Measurements from ENCODE around the gene FAM162A.

Gene FAM162A

DNA sequence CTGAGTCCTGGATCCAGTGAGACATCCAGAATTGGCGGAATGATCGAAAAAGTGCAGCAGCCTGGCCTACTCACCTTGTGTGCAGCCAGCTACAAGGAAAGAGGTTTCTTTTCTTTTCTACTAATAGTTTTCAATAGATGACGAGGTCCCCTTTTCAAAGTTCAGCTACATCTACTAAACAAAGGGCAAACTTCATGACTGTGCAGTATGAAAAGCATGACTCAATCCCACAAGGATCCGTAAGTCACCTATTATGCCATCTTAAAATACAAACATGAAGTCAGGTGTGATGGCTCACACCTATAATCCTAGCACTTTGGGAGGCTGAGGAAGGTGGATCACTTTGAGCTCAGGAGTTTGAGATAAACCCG is 17.6 kb upstream of the FAM162A start:
- Histone ChIP-seq H3K9ac (ENCODE audit: insufficient read length) (no peak overlapping the region), H3K36me3 (ENCODE audit: insufficient read depth, low read length) (peaks cover 68% of the 10 kb centered on the region), H3K4me3 (no peak overlapping the region), H3K27ac (no peak overlapping the region), H3K9me3 (ENCODE audit: low read depth, low read length) (no peaks in the 10 kb centered on the region)
- no peak for DNase-seq (ENCODE audit: low read depth, low spot score)
- TF ChIP-seq EZH2 (IDR thresholded peaks at IDR 0.05) = no peak
- no peak for TF ChIP-seq POLR2AphosphoS5 (IDR thresholded peaks at IDR 0.05; ENCODE audit: borderline replicate concordance, low read depth, low read length)
- no peak for TF ChIP-seq FOXP2 (optimal IDR thresholded peaks at IDR 0.05; ENCODE audit: control extremely low read depth, extremely low read length, insufficient read depth)

GRCh38 chr3:122374034-122374433 is 9.9 kb upstream of the FAM162A start:
- Histone ChIP-seq H3K27ac (no peak overlapping the region), H3K4me3 (no peak overlapping the region), H3K36me3 (ENCODE audit: insufficient read depth, low read length) (peaks cover 20% of the 10 kb centered on the region), H3K9ac (ENCODE audit: insufficient read length) (no peak overlapping the region), H3K9me3 (ENCODE audit: low read depth, low read length) (no peaks in the 10 kb centered on the region)
- DNase-seq (ENCODE audit: low read depth, low spot score) = no peak
- TF ChIP-seq FOXP2 (optimal IDR thresholded peaks at IDR 0.05; ENCODE audit: control extremely low read depth, extremely low read length, insufficient read depth) = no peak
- no peak for TF ChIP-seq EZH2 (IDR thresholded peaks at IDR 0.05)
- no peak for TF ChIP-seq POLR2AphosphoS5 (IDR thresholded peaks at IDR 0.05; ENCODE audit: borderline replicate concordance, low read depth, low read length)

GRCh38 chr3:122377975-122378374 is 6.0 kb upstream of the FAM162A start:
- no peaks in the 10 kb centered on the region for H3K9me3 ChIP-seq (ENCODE audit: low read depth, low read length)
- no peak overlapping the region for H3K4me3 ChIP-seq
- DNase-seq (ENCODE audit: low read depth, low spot score) = no peak
- no peak overlapping the region for H3K9ac ChIP-seq (ENCODE audit: insufficient read length)
- no peaks in the 10 kb centered on the region for H3K36me3 ChIP-seq (ENCODE audit: insufficient read depth, low read length)
- no peak for TF ChIP-seq FOXP2 (optimal IDR thresholded peaks at IDR 0.05; ENCODE audit: control extremely low read depth, extremely low read length, insufficient read depth)
- no peak for TF ChIP-seq EZH2 (IDR thresholded peaks at IDR 0.05)
- no peak for TF ChIP-seq POLR2AphosphoS5 (IDR thresholded peaks at IDR 0.05; ENCODE audit: borderline replicate concordance, low read depth, low read length)
- peak overlapping the region; percentile 33; the same call in 1 of the 2 replicates for H3K27ac ChIP-seq

- Histone ChIP-seq H3K9me3 (ENCODE audit: low read depth, low read length) (no peaks in the 10 kb centered on the region), H3K4me3 (peak within 1 kb of the TSS; percentile 92), H3K9ac (ENCODE audit: insufficient read length) (peak within 1 kb of the TSS; percentile 94), H3K27ac (peak within 1 kb of the TSS; percentile 60; the same call in 1 of the 2 replicates), H3K36me3 (ENCODE audit: insufficient read depth, low read length) (peaks cover 20% of the 10 kb centered on the region; the same call in 1 of the 2 replicates)
- TF ChIP-seq FOXP2 (optimal IDR thresholded peaks at IDR 0.05; ENCODE audit: control extremely low read depth, extremely low read length, insufficient read depth) (no peak), EZH2 (IDR thresholded peaks at IDR 0.05) (no peak), POLR2AphosphoS5 (IDR thresholded peaks at IDR 0.05; ENCODE audit: borderline replicate concordance, low read depth, low read length) (peak; percentile 83)
- no peak for DNase-seq (ENCODE audit: low read depth, low spot score)
Measured at GRCh38 chr3:122382888-122383666, 905 bp upstream of the FAM162A start, which contains the start of gene MIX23. TSS of gene MIX23 (minus strand) at chr3:122383231. CDS start at chr3:122383224, 7 bp downstream.

GRCh38 chr3:122387709-122388108 is 3.7 kb downstream of the FAM162A start:
- peaks cover 20% of the 10 kb centered on the region; the same call in 1 of the 2 replicates for H3K36me3 ChIP-seq (ENCODE audit: insufficient read depth, low read length)
- H3K4me3 ChIP-seq = no peak overlapping the region
- no peak overlapping the region for H3K27ac ChIP-seq
- no peak for DNase-seq (ENCODE audit: low read depth, low spot score)
- H3K9me3 ChIP-seq (ENCODE audit: low read depth, low read length) = no peaks in the 10 kb centered on the region
- H3K9ac ChIP-seq (ENCODE audit: insufficient read length) = no peak overlapping the region
- TF ChIP-seq POLR2AphosphoS5 (IDR thresholded peaks at IDR 0.05; ENCODE audit: borderline replicate concordance, low read depth, low read length) (no peak), FOXP2 (optimal IDR thresholded peaks at IDR 0.05; ENCODE audit: control extremely low read depth, extremely low read length, insufficient read depth) (no peak), EZH2 (IDR thresholded peaks at IDR 0.05) (no peak)

DNA sequence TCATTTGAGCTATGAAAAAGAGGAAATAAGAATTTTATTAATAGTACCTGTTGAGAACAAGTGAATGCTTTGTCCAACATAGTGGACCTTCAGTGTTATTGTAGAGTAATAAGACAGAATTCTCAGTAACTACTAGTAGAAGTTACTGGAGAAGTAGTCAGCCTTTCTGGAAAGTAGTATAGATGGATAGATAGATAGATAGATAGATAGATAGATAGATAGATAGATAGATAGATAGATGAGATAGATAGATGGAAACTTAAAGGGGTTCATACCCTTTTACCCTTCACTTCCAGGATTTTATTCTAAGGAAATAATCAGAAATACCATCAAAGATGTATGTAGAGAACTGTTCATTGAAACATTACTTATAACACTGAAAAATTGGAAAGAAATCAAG is 5.2 kb downstream of the FAM162A start:
- H3K9me3 ChIP-seq (ENCODE audit: low read depth, low read length) = no peaks in the 10 kb centered on the region
- no peak for DNase-seq (ENCODE audit: low read depth, low spot score)
- no peak overlapping the region for H3K9ac ChIP-seq (ENCODE audit: insufficient read length)
- no peak overlapping the region for H3K27ac ChIP-seq
- TF ChIP-seq FOXP2 (optimal IDR thresholded peaks at IDR 0.05; ENCODE audit: control extremely low read depth, extremely low read length, insufficient read depth) (no peak), POLR2AphosphoS5 (IDR thresholded peaks at IDR 0.05; ENCODE audit: borderline replicate concordance, low read depth, low read length) (no peak), EZH2 (IDR thresholded peaks at IDR 0.05) (no peak)
- H3K36me3 ChIP-seq (ENCODE audit: insufficient read depth, low read length) = peaks cover 32% of the 10 kb centered on the region
- H3K4me3 ChIP-seq = no peak overlapping the region

GRCh38 chr3:122389892-122390291 is 5.9 kb downstream of the FAM162A start:
- peaks cover 36% of the 10 kb centered on the region for H3K36me3 ChIP-seq (ENCODE audit: insufficient read depth, low read length)
- no peak for TF ChIP-seq POLR2AphosphoS5 (IDR thresholded peaks at IDR 0.05; ENCODE audit: borderline replicate concordance, low read depth, low read length)
- no peak for TF ChIP-seq FOXP2 (optimal IDR thresholded peaks at IDR 0.05; ENCODE audit: control extremely low read depth, extremely low read length, insufficient read depth)
- TF ChIP-seq EZH2 (IDR thresholded peaks at IDR 0.05) = no peak
- no peak for DNase-seq (ENCODE audit: low read depth, low spot score)
- no peak overlapping the region for H3K27ac ChIP-seq
- no peak overlapping the region for H3K9ac ChIP-seq (ENCODE audit: insufficient read length)
- no peak overlapping the region for H3K4me3 ChIP-seq
- H3K9me3 ChIP-seq (ENCODE audit: low read depth, low read length) = no peaks in the 10 kb centered on the region

DNA sequence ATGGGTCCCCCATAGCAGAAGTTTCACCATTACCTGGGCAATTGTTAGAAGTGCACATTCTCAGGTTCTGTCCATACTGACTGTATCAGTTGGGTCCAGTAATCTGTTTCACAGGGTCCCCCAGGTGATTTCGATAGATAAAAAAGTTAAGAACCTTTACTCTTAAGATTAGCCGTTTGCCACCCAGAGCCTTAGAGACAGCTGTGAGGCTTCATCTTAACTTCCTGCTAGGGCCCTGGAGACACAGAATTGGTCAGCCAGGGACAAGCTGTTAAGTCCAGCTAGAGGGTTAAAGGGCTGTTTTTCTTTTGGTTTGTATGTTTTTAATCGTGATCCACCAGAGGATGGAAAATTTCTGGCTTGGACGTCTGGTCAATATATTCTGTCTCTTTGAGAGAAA is 6.7 kb downstream of the FAM162A start:
- H3K9ac ChIP-seq (ENCODE audit: insufficient read length) = no peak overlapping the region
- peaks cover 40% of the 10 kb centered on the region for H3K36me3 ChIP-seq (ENCODE audit: insufficient read depth, low read length)
- H3K9me3 ChIP-seq (ENCODE audit: low read depth, low read length) = no peaks in the 10 kb centered on the region
- no peak overlapping the region for H3K27ac ChIP-seq
- H3K4me3 ChIP-seq = no peak overlapping the region
- DNase-seq (ENCODE audit: low read depth, low spot score) = no peak
- no peak for TF ChIP-seq EZH2 (IDR thresholded peaks at IDR 0.05)
- no peak for TF ChIP-seq POLR2AphosphoS5 (IDR thresholded peaks at IDR 0.05; ENCODE audit: borderline replicate concordance, low read depth, low read length)
- no peak for TF ChIP-seq FOXP2 (optimal IDR thresholded peaks at IDR 0.05; ENCODE audit: control extremely low read depth, extremely low read length, insufficient read depth)
